Nephron progenitor cell (in vitro differentiated cells): ENCODE measurements around the gene HOXB3.

ENCODE experiments used
- DNase-seq: peaks from one replicate; pipeline ENCODE4 v3.0.0; 2021
- H3K27ac Mint-ChIP-seq: 2 replicates; pipeline ENCODE4 v1.8.0; 2021; ENCODE audit warnings: mild to moderate bottlenecking, moderate library complexity, mixed read lengths
- H3K27me3 Mint-ChIP-seq: 2 replicates; pipeline ENCODE4 v1.8.0; 2021; ENCODE audit warnings: mild to moderate bottlenecking, low read depth, mixed read lengths; ENCODE audit not compliant: poor library complexity
- H3K36me3 Mint-ChIP-seq: 2 replicates; pipeline ENCODE4 v1.8.0; 2021; ENCODE audit warnings: low read depth, mixed read lengths
- H3K4me1 Mint-ChIP-seq: 2 replicates; pipeline ENCODE4 v1.8.0; 2021; ENCODE audit warnings: mixed read lengths
- H3K4me3 Mint-ChIP-seq: 2 replicates; pipeline ENCODE4 v1.8.0; 2021; ENCODE audit warnings: mild to moderate bottlenecking, moderate library complexity, mixed read lengths
- H3K9me3 Mint-ChIP-seq: 2 replicates; pipeline ENCODE4 v1.8.0; 2021; ENCODE audit warnings: mild to moderate bottlenecking, moderate library complexity, mixed read lengths
- CTCF ChIP-seq: fragments of 200-600 bp; sonication (generic); IDR thresholded peaks from 2 replicates; pipeline ENCODE4 v1.5.0; 2021; ENCODE audit warnings: antibody characterized with exemption

HOXB3 gene

DNA sequence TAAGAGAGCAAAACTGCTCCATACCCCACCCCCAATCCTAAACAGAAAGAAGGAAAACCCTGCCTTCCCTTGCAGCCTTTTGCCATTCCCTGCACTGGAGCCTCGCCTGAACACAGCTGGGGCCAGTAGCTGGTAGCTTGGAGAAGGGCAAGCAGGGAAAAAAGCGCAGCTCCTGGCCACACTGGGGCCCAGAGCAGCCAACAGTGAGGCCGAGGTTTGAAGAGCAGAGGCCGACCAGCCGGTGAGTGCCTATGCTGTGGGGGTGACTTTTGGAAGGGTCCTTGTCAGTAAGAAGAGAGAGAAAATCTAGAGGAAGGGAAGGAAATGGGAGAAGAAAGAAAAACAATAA, 39.3 kb upstream of the HOXB3 start:
- Mint-ChIP-seq H3K27me3 (peaks cover 14% of the 10 kb centered on the region), H3K4me3 (peak overlapping the region; percentile 99), H3K4me1 (peaks cover 67% of the 10 kb centered on the region), H3K27ac (peak overlapping the region; percentile 99), H3K9me3 (no peaks in the 10 kb centered on the region), H3K36me3 (peaks cover 24% of the 10 kb centered on the region)
- peak; percentile 16 for DNase-seq
- TF ChIP-seq CTCF, result no peak

GRCh38 chr17:48628649-48629410, 38.8 kb upstream of the HOXB3 start:
- H3K9me3 Mint-ChIP-seq, result no peaks in the 10 kb centered on the region
- TF ChIP-seq CTCF, result no peak
- peak overlapping the region; percentile 99 for H3K4me3 Mint-ChIP-seq
- H3K4me1 Mint-ChIP-seq, result peaks cover 66% of the 10 kb centered on the region
- H3K36me3 Mint-ChIP-seq, result peaks cover 29% of the 10 kb centered on the region
- H3K27me3 Mint-ChIP-seq, result peaks cover 17% of the 10 kb centered on the region
- DNase-seq, result peak; percentile 19
- H3K27ac Mint-ChIP-seq, result peak overlapping the region; percentile 99

- H3K4me1 Mint-ChIP-seq, result peaks cover 72% of the 10 kb centered on the region
- H3K27ac Mint-ChIP-seq, result peak overlapping the region; percentile 99
- peaks cover 15% of the 10 kb centered on the region for H3K27me3 Mint-ChIP-seq
- peak; percentile 32 for DNase-seq
- H3K36me3 Mint-ChIP-seq, result peaks cover 39% of the 10 kb centered on the region
- peak overlapping the region; percentile 99 for H3K4me3 Mint-ChIP-seq
- no peak for TF ChIP-seq CTCF
- no peaks in the 10 kb centered on the region for H3K9me3 Mint-ChIP-seq
These were observed 37.8 kb upstream of the HOXB3 start for GRCh38 chr17:48627623-48628521.

GRCh38 chr17:48627118-48627597, 37.1 kb upstream of the HOXB3 start:
- Mint-ChIP-seq H3K36me3 (peaks cover 46% of the 10 kb centered on the region), H3K27ac (peak overlapping the region; percentile 99), H3K27me3 (peaks cover 18% of the 10 kb centered on the region), H3K9me3 (no peaks in the 10 kb centered on the region), H3K4me1 (peaks cover 72% of the 10 kb centered on the region), H3K4me3 (peak overlapping the region; percentile 99)
- TF ChIP-seq CTCF, result no peak
- DNase-seq, result peak; percentile 25

- H3K36me3 Mint-ChIP-seq, result peaks cover 53% of the 10 kb centered on the region
- H3K9me3 Mint-ChIP-seq, result no peaks in the 10 kb centered on the region
- DNase-seq, result peak; percentile 90
- peak within 1 kb of the TSS; percentile 99 for H3K27ac Mint-ChIP-seq
- H3K4me1 Mint-ChIP-seq, result peaks cover 72% of the 10 kb centered on the region
- no peak for TF ChIP-seq CTCF
- H3K27me3 Mint-ChIP-seq, result peaks cover 21% of the 10 kb centered on the region
- peak within 1 kb of the TSS; percentile 99 for H3K4me3 Mint-ChIP-seq
These were observed 36.4 kb upstream of the HOXB3 start, which contains the start of gene HOXB9 for GRCh38 chr17:48626245-48627117. HOXB9 (minus strand) TSS chr17:48626358; CDS start chr17:48626269, 89 bp downstream.
